Activated B cell treated with CpG ODN at 0.5 μM for 24 hours (primary cell): ENCODE data around the gene TAS2R60. TPM values are rescaled to one million over a fixed set of nuclear protein-coding genes. Genes with fewer than 3 reads are reported as not detected.

Source experiments
- ATAC-seq: fragments of 200-7000 bp; cut with Tn5 transposase; one replicate; pipeline ENCODE4 v1.10.0; 2021; ENCODE audit warnings: low read depth, mild to moderate bottlenecking, moderate library complexity
- CTCF ChIA-PET: fragments of 350-600 bp; sonication (Branson Sonifier 250); formaldehyde crosslinking; loops from one replicate; lab custom pipeline; 2021; ENCODE audit warnings: antibody characterized with exemption; lab: Charles Lee
- POLR2A ChIA-PET: fragments of 350-600 bp; sonication (Branson Sonifier 250); formaldehyde crosslinking; loops from one replicate; lab custom pipeline; 2021; ENCODE audit warnings: antibody characterized with exemption; lab: Charles Lee
- DNase-seq: peaks from one replicate; pipeline ENCODE4 v3.0.0; 2022
- H3K27ac Mint-ChIP-seq: one replicate; pipeline ENCODE4 v1.8.0; 2020; ENCODE audit warnings: mixed read lengths
- H3K27me3 Mint-ChIP-seq: one replicate; pipeline ENCODE4 v1.8.0; 2021; ENCODE audit warnings: mixed read lengths
- H3K36me3 Mint-ChIP-seq: one replicate; pipeline ENCODE4 v1.8.0; 2021; ENCODE audit warnings: low read depth, mixed read lengths
- H3K4me1 Mint-ChIP-seq: one replicate; pipeline ENCODE4 v1.8.0; 2021; ENCODE audit warnings: mixed read lengths
- H3K4me3 Mint-ChIP-seq: one replicate; pipeline ENCODE4 v1.8.0; 2020; ENCODE audit warnings: mild to moderate bottlenecking, mixed read lengths
- H3K9me3 Mint-ChIP-seq: one replicate; pipeline ENCODE4 v1.8.0; 2020; ENCODE audit warnings: mixed read lengths
- intact Hi-C: fragments of 100-400 bp; cut with micrococcal nuclease; formaldehyde crosslinking; loops from one replicate; pipeline ENCODE4 v1.15.1; 2024
- total RNA-seq: library from RNA; stranded (reverse); gene quantifications from 2 replicates; pipeline ENCODE4 v1.2.3, GENCODE V29; 2022
- TF ChIP-seq, protein P1 (sequence below): fragments of 200-600 bp; IDR thresholded peaks from one replicate; pipeline ENCODE4 v1.8.0; 2022; ENCODE audit warnings: antibody characterized with exemption, mild to moderate bottlenecking

TAS2R60 gene
- total RNA-seq, 1 donor from 2014 or later: not detected

DNA sequence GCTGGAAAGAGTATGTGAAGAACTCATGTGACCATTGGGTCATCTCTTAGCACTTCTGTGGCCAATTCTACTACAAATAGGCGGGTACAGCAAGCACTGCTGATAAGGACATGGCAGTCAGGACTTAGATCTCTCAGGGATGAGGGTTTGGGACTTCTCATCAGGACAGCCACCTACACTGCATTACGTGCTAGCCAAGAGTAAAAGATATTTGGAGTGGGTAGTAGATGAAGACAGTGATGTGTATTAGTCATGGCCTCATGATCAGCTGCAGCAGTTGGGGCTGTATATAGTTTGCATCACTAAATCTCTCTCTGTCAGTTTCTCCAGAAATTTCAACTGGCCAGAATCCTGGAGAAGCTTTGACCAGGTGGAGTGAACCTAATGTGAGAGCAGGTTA, 9.2 kb downstream of the TAS2R60 start:
- no peak overlapping the region for H3K27ac Mint-ChIP-seq
- TF ChIP-seq, protein P1, sequence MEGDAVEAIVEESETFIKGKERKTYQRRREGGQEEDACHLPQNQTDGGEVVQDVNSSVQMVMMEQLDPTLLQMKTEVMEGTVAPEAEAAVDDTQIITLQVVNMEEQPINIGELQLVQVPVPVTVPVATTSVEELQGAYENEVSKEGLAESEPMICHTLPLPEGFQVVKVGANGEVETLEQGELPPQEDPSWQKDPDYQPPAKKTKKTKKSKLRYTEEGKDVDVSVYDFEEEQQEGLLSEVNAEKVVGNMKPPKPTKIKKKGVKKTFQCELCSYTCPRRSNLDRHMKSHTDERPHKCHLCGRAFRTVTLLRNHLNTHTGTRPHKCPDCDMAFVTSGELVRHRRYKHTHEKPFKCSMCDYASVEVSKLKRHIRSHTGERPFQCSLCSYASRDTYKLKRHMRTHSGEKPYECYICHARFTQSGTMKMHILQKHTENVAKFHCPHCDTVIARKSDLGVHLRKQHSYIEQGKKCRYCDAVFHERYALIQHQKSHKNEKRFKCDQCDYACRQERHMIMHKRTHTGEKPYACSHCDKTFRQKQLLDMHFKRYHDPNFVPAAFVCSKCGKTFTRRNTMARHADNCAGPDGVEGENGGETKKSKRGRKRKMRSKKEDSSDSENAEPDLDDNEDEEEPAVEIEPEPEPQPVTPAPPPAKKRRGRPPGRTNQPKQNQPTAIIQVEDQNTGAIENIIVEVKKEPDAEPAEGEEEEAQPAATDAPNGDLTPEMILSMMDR: no peak
- intact Hi-C loops: no loop called here
- H3K4me1 Mint-ChIP-seq: no peaks in the 10 kb centered on the region
- POLR2A ChIA-PET: no interaction called here
- ATAC-seq (no peak), DNase-seq (no peak)
- H3K9me3 Mint-ChIP-seq: no peaks in the 10 kb centered on the region
- peaks cover 7% of the 10 kb centered on the region for H3K27me3 Mint-ChIP-seq
- no peak overlapping the region for H3K4me3 Mint-ChIP-seq
- CTCF ChIA-PET: no interaction called here
- no peaks in the 10 kb centered on the region for H3K36me3 Mint-ChIP-seq

DNA sequence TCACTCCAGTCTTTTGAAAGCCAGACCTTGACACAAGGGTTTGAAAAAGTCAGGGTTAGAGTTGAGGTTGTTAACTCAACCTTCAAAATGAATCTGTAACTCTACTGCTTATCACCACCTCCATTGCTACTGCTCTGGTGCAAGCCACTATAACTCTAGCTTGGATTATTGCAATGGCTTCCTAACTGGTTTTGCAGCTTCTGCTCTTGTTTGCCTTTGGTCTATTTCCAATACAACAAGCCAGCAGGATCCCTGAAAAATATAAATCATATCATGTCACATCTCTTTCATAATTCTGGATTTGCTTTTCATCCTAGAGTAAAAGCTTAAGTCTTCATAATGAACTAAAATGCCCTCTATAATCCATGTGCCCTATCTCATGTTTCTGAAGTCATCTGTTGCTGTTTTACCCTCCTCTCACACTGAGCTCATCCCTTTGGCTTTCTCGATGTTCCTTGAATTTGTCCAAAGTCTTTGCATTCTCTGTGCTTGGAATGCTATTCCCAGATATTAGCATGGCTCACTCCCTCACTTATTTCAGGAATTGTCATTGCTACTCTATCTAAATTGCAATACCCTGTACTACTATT, 10.9 kb downstream of the TAS2R60 start:
- no peaks in the 10 kb centered on the region for H3K36me3 Mint-ChIP-seq
- no peaks in the 10 kb centered on the region for H3K9me3 Mint-ChIP-seq
- intact Hi-C loops: no loop called here
- ChIA-PET POLR2A (no interaction called here), CTCF (no interaction called here)
- peaks cover 6% of the 10 kb centered on the region for H3K27me3 Mint-ChIP-seq
- H3K27ac Mint-ChIP-seq: no peak overlapping the region
- H3K4me3 Mint-ChIP-seq: no peak overlapping the region
- TF ChIP-seq, protein P1: no peak
- ATAC-seq (no peak), DNase-seq (no peak)
- H3K4me1 Mint-ChIP-seq: no peaks in the 10 kb centered on the region

DNA sequence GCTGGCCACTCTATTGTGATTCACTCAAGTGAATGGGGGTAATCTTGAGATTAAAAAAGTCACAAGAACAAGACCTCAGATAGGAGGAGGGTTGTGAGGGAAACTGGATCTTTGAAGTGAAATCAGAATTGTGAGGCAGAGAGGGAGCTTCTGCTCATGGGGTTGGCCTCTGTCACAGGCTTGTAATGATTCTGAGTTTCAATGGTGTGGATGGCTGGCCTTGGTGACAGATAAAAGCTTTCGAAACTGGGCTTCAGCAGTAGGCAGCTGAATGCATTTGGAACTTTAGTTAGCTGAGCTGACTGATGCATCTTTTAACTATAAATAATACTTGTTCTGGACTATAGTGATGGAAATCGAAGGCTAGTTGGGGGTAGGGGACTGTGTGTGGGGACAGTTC, 12.2 kb downstream of the TAS2R60 start:
- H3K27ac Mint-ChIP-seq: no peak overlapping the region
- TF ChIP-seq, protein P1: no peak
- CTCF ChIA-PET: no interaction called here
- no peak for DNase-seq
- intact Hi-C loops: no loop called here
- POLR2A ChIA-PET: no interaction called here
- no peaks in the 10 kb centered on the region for H3K4me1 Mint-ChIP-seq
- ATAC-seq: no peak
- no peaks in the 10 kb centered on the region for H3K36me3 Mint-ChIP-seq
- H3K4me3 Mint-ChIP-seq: no peak overlapping the region
- H3K9me3 Mint-ChIP-seq: no peaks in the 10 kb centered on the region
- peaks cover 6% of the 10 kb centered on the region for H3K27me3 Mint-ChIP-seq

DNA sequence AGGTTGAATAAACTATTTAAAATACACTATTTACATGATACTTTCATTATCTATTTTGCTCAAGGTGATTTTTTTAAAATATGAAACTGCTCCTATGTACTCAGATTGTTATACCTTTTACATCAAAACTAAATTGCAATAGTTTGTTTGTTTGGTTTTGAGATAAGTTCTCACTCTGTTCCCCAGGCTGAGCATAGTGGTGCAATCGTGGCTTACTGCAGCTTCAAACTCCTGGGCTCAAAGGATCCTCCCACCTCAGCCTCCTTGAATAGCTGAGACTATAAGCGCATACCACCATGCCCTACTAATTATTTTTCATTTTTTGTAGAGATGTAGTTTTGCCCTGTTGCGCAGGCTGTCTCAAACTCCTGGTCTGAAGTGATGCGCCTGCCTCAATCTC, 12.7 kb downstream of the TAS2R60 start:
- no peaks in the 10 kb centered on the region for H3K36me3 Mint-ChIP-seq
- ATAC-seq: no peak
- H3K27me3 Mint-ChIP-seq: peaks cover 6% of the 10 kb centered on the region
- DNase-seq: no peak
- H3K4me3 Mint-ChIP-seq: no peak overlapping the region
- ChIA-PET CTCF (no interaction called here), POLR2A (no interaction called here)
- no peaks in the 10 kb centered on the region for H3K4me1 Mint-ChIP-seq
- H3K9me3 Mint-ChIP-seq: no peaks in the 10 kb centered on the region
- intact Hi-C loops: no loop called here
- TF ChIP-seq, protein P1: no peak
- no peak overlapping the region for H3K27ac Mint-ChIP-seq

DNA sequence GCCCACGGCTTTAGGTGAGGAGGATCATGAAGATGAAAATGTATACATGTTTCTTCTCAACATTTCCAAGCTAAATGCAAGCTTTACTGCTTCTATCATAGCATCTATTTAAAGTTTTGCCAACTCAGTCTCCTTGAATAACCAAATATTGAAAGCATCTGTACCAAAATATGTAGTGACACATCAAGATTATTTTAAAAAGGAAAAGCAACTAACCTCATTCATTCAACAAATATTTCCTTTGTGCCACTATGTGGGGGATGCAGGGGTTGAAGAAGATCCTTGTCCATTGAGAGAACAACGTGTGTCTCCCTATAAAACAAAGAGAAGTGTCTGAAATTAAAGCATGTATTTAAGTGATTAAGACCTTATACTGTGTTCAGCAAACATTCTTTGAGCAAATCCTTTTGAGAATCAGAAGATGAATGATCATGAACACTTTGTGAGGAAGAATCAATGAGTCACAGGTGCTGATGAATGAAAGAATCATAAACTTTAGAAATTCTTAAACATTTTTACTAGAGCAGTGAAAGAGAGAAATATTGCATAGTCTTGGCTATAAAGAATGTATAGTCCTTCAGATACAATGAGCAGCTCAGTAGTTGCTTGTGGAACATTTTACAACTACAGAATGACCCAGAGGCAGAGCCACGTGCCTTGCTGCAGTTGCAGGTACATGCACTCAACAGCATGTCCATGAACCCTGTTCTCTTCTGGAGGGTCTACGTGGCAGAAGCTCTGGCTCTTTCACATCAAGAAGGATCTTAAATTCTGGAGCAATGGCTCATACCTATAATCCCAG, 13.9 kb downstream of the TAS2R60 start:
- TF ChIP-seq, protein P1: no peak
- Mint-ChIP-seq H3K4me3 (no peak overlapping the region), H3K27me3 (peaks cover 6% of the 10 kb centered on the region), H3K36me3 (no peaks in the 10 kb centered on the region), H3K4me1 (no peaks in the 10 kb centered on the region), H3K9me3 (peaks cover 3% of the 10 kb centered on the region), H3K27ac (no peak overlapping the region)
- ChIA-PET POLR2A (no interaction called here), CTCF (no interaction called here)
- no peak for DNase-seq
- intact Hi-C loops: no loop called here
- no peak for ATAC-seq
